ENCODE measurements around the gene ATG2A. TPM values are rescaled to one million over a fixed set of nuclear protein-coding genes. Genes with fewer than 3 reads are reported as not detected.

The ATG2A gene
- total and polyA plus RNA-seq, 2 of the 8 experiments (the other 6 are each of a cell fraction or from before 2014, with no cell fraction given): 12.1 to 22.1 TPM

GRCh38 chr11:64872790-64873488 is 44.1 kb downstream of the ATG2A start:
- H3K27ac ChIP-seq (ENCODE audit: low read depth, low read length): no peak overlapping the region
- no peak overlapping the region for H2AFZ ChIP-seq (ENCODE audit: low read length)
- no peak overlapping the region for H2BK12ac ChIP-seq (ENCODE audit: low read depth, low read length)
- WGBS, 2 experiments (ENCODE audit: extremely low coverage in 1 of 2, insufficient coverage in 1 of 2, insufficient read length in 1 of 2, insufficient replicate concordance in 2 of 2, low coverage in 1 of 2, low lambda C conversion rate in 2 of 2, missing lambda C conversion rate in 1 of 2): 90% methylated on average over 8 of the region's 8 CpGs; no CpG with 5 or more reads in 1 of the 2 experiments
- no peak overlapping the region for H2BK20ac ChIP-seq (ENCODE audit: low read length)
- no peak overlapping the region for H3K14ac ChIP-seq (ENCODE audit: insufficient read length)
- no peak overlapping the region for H3K18ac ChIP-seq (ENCODE audit: extremely low read depth, low read length)
- H3K9ac ChIP-seq (replicated peaks in 1 of 4; ENCODE audit: extremely low read depth in 1 of 4, low read depth in 3 of 4, low read length in 3 of 4): no peak overlapping the region
- peaks cover 0 to 6% (median 2%) of the 10 kb centered on the region in 4 experiments; a peak in 3 of 7 replicates for H3K27me3 ChIP-seq (replicated peaks in 1 of 4; ENCODE audit: control insufficient read depth in 3 of 4, extremely low read depth in 1 of 4, insufficient read depth in 3 of 4, low read length in 3 of 4)
- H3K4me3 ChIP-seq (ENCODE audit: extremely low read depth in 1 of 4, insufficient read depth in 2 of 4, low read depth in 3 of 4, low read length in 4 of 4): no peak overlapping the region
- H4K20me1 ChIP-seq (replicated peaks in 1 of 2; ENCODE audit: control insufficient read depth in 1 of 2, insufficient read depth in 2 of 2, low read length in 2 of 2): peaks cover 0 to 3% of the 10 kb centered on the region in 2 experiments
- H2BK5ac ChIP-seq (ENCODE audit: low read depth, low read length): no peak overlapping the region
- CTCF ChIA-PET (ENCODE audit: partially characterized antibody): interaction anchor here (0.9 to 32.2 kb wide), 8 partner anchors 11 to 206 kb away, joined by 3 to 1058 read pairs (median 4); partner anchors contain the start of gene CDC42BPG
- H3K79me2 ChIP-seq (ENCODE audit: control insufficient read depth in 1 of 2, insufficient read depth in 2 of 2, low read length in 2 of 2): no peaks in the 10 kb centered on the region
- H3K56ac ChIP-seq (replicated peaks; ENCODE audit: insufficient read length, low read depth, low read length): no peak overlapping the region
- no peak for TF ChIP-seq TEAD4 (IDR thresholded peaks at IDR 0.05; ENCODE audit: low read depth, low read length)
- peak overlapping the region; percentile 22; the same call in 1 of the 2 replicates for H4K8ac ChIP-seq (ENCODE audit: extremely low read depth, insufficient read depth, low read length)
- H3K4me2 ChIP-seq (ENCODE audit: insufficient read depth in 1 of 2, low read depth in 2 of 2, low read length in 2 of 2): no peak overlapping the region
- peaks cover 6% of the 10 kb centered on the region; the same call in 1 of the 2 replicates for H3K23me2 ChIP-seq (ENCODE audit: low read depth, low read length)
- H2AK5ac ChIP-seq (ENCODE audit: low read depth, low read length): no peak overlapping the region
- H2BK15ac ChIP-seq (ENCODE audit: low read length): no peak overlapping the region
- no peak overlapping the region for H3K23ac ChIP-seq (ENCODE audit: insufficient read length)
- peaks cover 0 to 17% (median 10%) of the 10 kb centered on the region in 4 experiments; a peak in 6 of 7 replicates for H3K4me1 ChIP-seq (replicated peaks in 1 of 4; ENCODE audit: control insufficient read depth in 3 of 4, insufficient read depth in 4 of 4, low read length in 3 of 4)
- DNase-seq (ENCODE audit: low read depth in 1 of 2, low spot score in 2 of 2): no peak
- H3K79me1 ChIP-seq (ENCODE audit: low read depth, low read length): no peaks in the 10 kb centered on the region
- H3K36me3 ChIP-seq (ENCODE audit: control insufficient read depth in 2 of 4, insufficient read depth in 4 of 4, low read length in 3 of 4): no peaks in the 10 kb centered on the region; a peak in 1 of 8 replicates
- no peak for FAIRE-seq
- H4K91ac ChIP-seq (replicated peaks; ENCODE audit: insufficient read length, low read length): no peak overlapping the region
- no peaks in the 10 kb centered on the region for H3K9me3 ChIP-seq (ENCODE audit: insufficient read depth in 2 of 2, low read depth in 1 of 2, low read length in 1 of 2)
- no peak overlapping the region for H2BK120ac ChIP-seq (replicated peaks; ENCODE audit: low read depth, low read length)
- no peak overlapping the region for H4K5ac ChIP-seq (ENCODE audit: insufficient read length, low read depth, low read length)
- H3K4ac ChIP-seq (replicated peaks; ENCODE audit: insufficient read length, low read depth, low read length): no peak overlapping the region
- POLR2A ChIA-PET (ENCODE audit: partially characterized antibody): interaction anchor here (24.6 kb wide), 1 partner anchor 15 kb away, joined by 408 read pairs; no protein-coding TSS in a partner anchor
